ENCODE results near the gene DBET.
"Not testable (repeated sequence)": the region's sequence is repeated elsewhere in the genome, so short reads cannot be mapped to it uniquely, and the experiment has no call there.

The DBET gene

GRCh38 chr4:190093052-190093451, 28.8 kb downstream of the DBET start:
- not testable (repeated sequence) for DNase-seq (ENCODE audit: low read depth); H3K4me3 ChIP-seq (ENCODE audit: low read depth, low read length)

DNA sequence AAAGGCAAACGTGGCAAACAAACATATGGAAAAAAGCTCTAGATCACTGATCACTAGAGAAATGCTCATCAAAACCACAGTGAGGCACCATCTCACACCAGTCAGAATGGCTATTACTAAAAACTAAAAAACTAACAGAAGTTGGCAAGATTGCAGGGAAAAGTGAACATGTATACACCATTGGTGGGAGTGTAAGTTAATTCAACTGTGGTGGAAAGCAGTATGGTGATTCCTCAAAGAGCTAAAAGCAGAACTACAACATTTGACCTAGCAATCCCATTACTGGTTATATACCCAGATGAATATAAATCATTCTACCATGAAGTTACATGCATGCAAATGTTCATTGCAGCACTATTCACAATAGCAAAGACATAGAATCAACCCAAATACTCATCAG, 29.7 kb downstream of the DBET start:
- H3K4me3 ChIP-seq (ENCODE audit: low read depth, low read length); DNase-seq (ENCODE audit: low read depth): not testable (repeated sequence)

GRCh38 chr4:190095335-190095734, 31.0 kb downstream of the DBET start:
- not testable (repeated sequence) for H3K4me3 ChIP-seq (ENCODE audit: low read depth, low read length); DNase-seq (ENCODE audit: low read depth)

DNA sequence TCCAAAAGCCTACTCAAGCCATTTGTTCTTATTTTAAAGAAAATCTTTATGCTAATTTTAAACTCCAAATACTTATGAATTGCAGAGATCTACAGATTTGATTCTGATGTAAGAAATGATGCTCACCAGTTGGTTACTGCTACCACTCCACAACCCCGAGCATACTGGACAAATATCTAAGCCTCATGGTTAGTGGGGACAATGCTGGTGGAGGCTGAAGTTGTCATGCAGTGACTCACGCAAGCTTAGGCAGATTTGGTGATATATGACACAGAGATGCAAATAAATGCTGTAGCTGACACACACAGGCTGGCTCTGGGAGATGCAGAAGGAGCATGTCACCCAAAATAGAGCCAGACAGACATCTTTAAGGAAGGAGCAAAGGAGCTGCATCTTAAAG, 35.3 kb downstream of the DBET start:
- not testable (repeated sequence) for H3K4me3 ChIP-seq (ENCODE audit: low read depth, low read length)

DNA sequence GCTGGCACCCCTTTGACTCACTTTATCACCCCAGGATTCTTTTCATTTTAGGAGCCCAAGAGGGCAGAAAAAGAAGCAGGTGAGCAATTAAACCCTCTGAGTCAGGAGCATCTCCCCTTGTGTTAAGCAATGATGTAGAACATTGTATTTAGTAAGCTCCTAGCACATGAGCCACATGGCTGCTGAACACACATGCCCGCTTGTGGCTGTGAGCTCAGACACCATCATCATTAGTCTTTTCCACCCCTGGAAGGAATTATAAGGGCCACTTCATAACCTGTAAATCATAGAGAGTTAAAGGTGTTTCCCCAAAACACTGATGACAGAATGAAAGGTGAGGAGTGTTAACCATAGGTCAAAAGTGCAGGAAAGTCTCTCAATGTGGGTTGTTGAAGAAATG, 37.2 kb downstream of the DBET start:
- not testable (repeated sequence) for DNase-seq (ENCODE audit: low read depth); H3K4me3 ChIP-seq (ENCODE audit: low read depth, low read length)

More for the DNA sequence above, 35.3 kb downstream of the DBET start:
- DNase-seq (ENCODE audit: low read depth): not testable (repeated sequence)

DNA sequence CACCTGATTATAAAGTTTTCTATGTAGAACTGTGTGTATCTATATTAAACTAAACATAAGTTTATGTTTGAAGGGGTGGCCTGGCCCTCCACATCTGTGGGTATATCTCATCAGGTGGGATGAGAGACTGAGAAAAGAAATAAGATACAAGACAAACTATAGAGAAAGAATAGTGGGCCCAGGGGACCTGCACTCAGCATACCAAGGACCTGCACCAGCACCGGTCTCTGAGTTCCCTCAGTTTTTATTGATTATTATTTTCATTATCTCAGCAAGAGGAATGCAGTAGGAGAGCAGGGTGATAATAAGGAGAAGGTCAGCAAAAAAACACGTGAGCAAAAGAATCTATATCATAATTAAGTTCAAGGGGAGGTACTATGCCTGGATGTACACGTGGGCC, 41.9 kb downstream of the DBET start:
- DNase-seq (ENCODE audit: low read depth); H3K4me3 ChIP-seq (ENCODE audit: low read depth, low read length): not testable (repeated sequence)

GRCh38 chr4:190106611-190107480, 42.5 kb downstream of the DBET start:
- not testable (repeated sequence) for DNase-seq (ENCODE audit: low read depth); H3K4me3 ChIP-seq (ENCODE audit: low read depth, low read length)

DNA sequence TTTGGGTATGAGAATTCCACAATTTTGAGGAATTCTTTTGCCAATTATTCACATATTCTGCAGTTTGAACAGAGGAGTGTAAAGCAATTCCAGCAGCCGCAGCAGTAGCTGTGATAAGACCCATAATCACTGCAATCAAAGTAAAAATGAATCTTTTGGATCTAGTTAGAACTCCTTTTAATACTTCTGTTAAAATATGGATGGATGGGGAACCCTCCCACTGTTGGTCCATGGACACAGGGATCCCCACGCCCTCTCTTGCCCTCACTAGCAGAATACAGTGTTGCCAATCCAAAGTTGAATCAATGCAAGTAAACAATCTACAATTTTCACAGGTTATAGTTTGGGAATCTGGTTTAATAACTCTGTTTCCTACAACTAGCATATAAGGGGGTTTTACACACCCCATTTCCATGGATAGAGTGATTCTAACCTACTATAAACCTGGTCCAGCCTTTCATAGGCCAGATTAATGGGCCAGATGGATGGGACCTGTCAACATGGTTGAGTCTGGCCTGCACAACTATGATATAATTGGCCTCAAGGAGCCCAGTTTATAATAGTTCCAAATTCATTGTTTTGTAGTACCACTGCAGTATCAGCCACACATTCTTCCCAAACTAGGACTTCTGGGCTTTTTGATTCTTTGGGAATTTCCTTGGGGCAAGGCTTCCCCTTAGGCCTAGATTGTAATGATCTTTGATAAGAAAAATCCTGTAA, 43.6 kb downstream of the DBET start:
- not testable (repeated sequence) for H3K4me3 ChIP-seq (ENCODE audit: low read depth, low read length); DNase-seq (ENCODE audit: low read depth)

DNA sequence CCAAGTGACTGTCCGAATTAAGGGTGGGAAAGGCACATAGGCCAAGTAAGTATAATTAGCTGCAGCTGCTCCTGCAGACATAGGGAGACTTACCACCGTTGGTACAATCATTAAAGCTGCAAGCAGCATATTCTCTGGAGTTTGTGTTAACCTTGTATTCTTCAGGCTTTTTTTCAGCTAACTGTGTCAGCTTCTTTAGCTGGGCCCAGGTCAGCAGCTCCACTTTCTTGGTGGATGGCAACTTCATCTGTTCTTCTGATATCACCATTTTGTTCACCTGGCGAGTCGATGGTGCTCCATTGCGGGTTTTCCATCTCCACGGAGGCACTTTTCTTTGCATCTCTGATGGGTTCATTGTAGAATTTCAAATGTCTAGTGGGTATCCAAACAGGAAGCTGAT, 44.5 kb downstream of the DBET start:
- not testable (repeated sequence) for H3K4me3 ChIP-seq (ENCODE audit: low read depth, low read length); DNase-seq (ENCODE audit: low read depth)

DNA sequence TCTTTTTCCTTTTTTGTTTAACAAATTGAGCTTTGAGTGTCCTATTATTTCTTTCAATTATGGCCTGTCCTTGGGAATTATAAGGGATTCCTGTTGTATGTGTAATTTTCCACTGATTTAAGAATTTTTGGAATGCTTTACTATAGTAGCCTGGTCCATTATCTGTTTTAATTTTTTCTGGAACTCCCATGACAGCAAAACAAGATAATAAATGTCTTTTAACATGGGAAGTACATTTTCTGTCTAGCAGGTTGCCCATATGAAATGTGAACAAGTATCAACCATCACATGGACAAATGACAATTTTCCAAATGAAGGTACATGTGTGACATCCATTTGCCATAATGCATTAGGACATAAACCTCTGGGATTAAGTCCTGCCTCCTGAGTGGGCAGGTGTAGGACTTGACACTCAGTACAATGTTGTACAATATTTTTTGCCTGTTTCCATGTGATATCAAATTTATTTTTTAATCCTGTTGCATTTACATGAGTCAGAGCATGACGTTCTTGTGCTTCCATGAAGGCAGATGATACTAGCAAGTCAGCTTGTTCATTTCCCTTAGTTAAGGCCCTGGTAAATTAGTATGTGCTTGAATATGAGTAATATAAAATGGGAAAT, 45.2 kb downstream of the DBET start:
- H3K4me3 ChIP-seq (ENCODE audit: low read depth, low read length); DNase-seq (ENCODE audit: low read depth): not testable (repeated sequence)

DNA sequence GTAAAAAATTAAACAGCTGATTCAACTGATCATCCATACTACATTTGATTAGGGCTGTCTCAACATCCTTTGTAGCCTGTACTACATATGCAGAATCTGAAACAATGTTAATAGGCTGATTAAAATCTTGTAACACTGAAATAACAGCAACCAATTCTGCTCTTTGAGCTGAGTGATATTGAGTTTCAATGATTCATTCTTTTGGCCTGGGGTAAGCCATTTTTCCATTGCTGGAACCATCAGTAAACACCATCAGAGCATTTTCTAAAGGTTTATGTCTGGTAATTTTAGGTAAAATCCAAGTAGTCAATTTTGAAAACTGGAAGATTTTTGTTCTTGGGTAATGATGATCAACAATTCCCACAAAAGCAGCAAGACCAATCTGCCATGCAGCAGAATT, 45.7 kb downstream of the DBET start:
- not testable (repeated sequence) for H3K4me3 ChIP-seq (ENCODE audit: low read depth, low read length); DNase-seq (ENCODE audit: low read depth)

GRCh38 chr4:190110570-190111295, 46.4 kb downstream of the DBET start:
- H3K4me3 ChIP-seq (ENCODE audit: low read depth, low read length); DNase-seq (ENCODE audit: low read depth): not testable (repeated sequence)

DNA sequence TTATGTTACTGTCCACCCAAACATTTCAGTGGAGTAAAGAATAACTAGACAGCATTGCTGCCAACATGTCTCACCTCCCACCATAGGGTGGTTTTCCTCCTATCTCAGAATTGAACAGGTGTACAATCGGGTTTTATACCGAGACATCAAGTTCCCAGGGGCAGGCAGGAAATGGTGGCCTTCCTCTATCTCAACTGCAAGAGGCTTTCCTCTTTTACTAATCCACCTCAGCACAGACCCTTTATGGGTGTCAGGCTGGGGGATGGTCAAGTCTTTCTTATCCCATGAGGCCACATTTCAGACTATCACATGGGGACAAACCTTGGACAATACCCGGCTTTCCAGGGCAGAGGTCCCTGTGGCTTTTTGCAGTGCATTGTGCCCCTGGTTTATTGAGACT, 48.6 kb downstream of the DBET start:
- not testable (repeated sequence) for DNase-seq (ENCODE audit: low read depth); H3K4me3 ChIP-seq (ENCODE audit: low read depth, low read length)

DNA sequence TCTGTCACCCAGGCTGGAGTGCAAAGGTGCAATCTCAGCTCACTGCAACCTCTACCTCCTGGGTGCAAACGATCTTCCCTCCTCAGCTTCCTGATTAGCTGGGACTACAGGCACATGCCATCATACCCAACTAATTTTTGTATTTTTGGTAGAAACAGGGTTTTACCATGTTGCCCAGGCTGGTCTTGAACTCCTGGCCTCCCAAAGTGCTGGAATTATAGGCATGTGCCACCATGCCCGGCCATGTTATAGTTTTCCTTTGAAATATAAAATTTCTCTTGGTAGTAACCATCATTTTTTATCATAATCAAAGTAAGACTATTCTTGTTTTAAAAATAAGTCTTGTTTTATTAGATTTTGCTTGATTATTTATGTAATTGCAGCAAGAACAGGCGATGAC, 50.7 kb downstream of the DBET start:
- not testable (repeated sequence) for DNase-seq (ENCODE audit: low read depth); H3K4me3 ChIP-seq (ENCODE audit: low read depth, low read length)
